Dedifferentiated amniotic fluid mesenchymal stem cell (primary cell): Measurements from ENCODE around the gene TOR1AIP2.

Source experiments
- DNase-seq: peaks from one replicate; pipeline ENCODE4 v3.0.0-alpha.2; 2016; ENCODE audit errors: extremely low spot score

TOR1AIP2 gene

DNA sequence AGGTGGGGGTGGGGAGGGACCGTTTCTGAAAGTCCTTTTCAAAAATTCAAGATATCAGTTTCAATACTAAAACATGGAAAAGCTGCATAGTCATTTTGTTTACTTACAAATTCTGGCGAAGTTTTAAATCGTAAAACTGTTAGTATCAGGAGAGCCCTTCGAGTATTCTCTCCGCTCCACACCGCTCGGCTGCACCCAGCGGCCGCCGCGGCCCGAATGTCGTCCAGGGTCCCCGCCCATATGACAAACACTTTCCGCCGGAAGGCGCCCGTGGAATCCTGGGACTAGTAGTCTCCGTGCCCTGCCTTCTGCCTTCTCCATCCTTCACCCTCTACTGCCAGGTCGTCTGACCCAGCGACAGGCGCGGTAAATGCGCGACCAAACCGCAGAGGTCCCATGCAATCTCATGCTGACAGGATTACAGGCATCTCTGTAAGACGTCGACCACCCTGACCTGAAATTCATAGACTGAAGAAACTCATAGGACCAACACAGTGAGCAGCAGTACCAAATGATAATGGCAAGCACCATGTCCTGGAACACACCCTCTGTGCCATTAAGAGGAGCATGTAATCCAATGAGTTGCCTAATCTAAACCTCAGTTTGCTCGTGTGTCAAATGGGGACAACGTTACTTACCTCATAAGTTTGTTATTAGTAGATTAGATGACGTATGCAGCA lies at the start of gene TOR1AIP2:
Gene TOR1AIP2 (minus strand): TSS at position 218 of the 680 bp plus-strand sequence. CDS start 25,138 bp downstream, outside the sequence.
- peak; percentile 74 for DNase-seq

DNA sequence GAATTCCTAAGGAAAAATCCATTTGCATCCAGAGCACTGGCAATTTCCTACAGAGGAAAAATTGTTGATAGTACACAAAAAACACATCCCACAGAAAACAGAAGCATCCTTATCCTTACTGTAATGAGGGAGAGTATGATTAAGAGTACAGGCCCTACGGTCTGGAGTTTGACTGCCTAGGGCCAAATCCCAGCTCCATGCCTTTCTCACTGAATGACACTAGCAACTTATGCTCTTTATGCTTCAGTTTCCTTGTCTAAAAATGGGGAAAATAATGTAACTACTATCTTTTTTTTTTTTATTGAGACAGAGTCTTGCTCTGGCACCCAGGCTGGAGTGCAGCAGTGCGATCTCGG lies 49.2 kb upstream of the TOR1AIP2 start:
- no peak for DNase-seq

DNA sequence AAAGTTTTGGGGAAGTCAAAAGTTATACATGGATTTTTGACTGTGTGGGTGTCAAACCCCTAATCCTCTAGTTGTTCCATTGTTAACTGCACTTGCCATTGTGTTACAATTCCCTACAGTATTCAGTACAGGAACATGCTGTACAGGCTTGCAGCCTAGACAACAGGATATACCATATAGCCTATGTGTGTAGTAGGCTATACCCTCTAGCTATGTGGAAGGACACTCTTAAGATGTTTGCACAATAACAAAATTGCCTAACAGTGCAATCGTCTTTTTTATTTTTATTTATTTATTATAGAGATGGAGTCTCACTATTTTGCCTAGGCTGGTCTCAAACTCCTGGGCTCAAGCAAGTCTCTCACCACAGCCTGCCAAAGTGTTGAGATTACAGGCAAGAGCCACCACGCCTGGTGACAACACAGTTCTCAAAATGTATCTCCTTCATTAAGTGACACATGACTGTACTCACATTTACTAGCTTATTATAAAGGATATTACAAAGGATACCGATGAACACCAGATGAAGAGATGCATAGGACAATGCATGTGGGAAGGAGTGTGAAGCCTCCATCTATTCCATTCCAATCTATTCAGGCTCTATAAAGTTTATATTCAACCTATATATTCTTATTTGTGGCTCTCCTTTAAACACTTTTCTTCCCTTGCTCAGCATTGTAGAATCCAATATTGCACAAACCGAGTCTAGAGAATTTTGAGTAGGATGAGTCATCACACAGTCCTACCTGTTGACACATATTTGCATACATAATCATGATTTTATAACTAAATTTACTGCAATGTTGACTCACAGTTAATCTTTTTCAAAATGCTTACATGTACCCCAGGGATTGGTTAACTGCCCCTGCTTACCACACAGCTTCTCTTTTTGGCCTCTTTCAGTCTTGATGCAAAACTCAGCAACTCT lies 48.6 kb upstream of the TOR1AIP2 start:
- no peak for DNase-seq

DNA sequence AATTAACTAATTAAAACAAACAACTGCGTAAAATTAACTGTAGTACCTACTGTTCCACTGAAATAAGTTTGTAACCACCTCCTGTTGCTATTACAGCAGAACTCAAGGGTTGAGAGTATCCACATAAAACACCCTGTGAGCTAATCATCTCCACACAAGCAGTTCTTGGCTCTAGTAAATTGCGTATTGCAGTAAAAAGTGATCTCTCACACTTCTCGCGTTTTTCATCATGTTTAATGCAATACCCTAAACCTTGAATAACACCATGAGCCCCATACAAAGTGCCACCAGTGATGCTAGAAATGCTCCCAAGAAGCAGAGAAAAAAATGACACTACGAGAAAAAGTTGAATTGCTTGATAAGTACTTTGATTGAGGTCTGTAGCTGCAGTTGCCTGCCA lies 47.7 kb upstream of the TOR1AIP2 start:
- no peak for DNase-seq

DNA sequence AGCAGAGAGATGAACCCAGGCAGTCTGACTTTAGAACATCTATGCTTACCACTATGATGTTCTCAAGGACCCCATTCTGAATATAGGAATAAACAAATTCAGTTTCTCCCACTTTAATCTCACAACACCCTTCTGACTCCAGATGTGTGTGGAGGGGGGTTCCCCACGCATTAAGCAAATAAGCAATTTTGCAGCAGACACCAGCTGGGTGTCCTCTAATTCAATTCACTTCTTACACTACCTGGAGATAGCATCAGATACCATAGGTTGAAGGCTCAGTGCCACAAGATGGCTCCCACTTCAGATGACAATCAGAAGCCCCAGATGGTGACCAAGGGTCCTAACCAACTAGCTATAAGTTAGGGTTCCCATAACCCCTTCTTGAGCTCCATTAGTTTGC lies 46.7 kb upstream of the TOR1AIP2 start:
- DNase-seq: no peak

DNA sequence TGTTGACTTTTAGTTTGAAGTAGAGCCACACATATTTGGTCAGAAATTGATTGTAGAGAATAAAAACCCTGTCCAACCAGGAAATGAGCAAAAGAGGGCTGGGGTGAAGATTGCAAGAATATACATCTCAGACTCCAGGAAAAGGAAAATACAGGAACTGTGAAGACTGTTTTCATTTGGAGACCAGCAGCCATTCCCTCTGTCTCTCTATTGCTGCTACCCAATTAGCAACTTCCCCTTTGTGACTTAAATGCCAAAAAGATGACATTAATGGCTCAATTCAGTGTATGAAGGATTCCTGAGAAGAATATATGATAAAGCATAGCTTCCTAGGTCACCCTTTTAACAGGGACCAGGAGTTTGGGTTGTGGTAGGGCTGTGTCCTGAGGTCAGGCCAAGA lies 45.4 kb upstream of the TOR1AIP2 start:
- DNase-seq: no peak

DNA sequence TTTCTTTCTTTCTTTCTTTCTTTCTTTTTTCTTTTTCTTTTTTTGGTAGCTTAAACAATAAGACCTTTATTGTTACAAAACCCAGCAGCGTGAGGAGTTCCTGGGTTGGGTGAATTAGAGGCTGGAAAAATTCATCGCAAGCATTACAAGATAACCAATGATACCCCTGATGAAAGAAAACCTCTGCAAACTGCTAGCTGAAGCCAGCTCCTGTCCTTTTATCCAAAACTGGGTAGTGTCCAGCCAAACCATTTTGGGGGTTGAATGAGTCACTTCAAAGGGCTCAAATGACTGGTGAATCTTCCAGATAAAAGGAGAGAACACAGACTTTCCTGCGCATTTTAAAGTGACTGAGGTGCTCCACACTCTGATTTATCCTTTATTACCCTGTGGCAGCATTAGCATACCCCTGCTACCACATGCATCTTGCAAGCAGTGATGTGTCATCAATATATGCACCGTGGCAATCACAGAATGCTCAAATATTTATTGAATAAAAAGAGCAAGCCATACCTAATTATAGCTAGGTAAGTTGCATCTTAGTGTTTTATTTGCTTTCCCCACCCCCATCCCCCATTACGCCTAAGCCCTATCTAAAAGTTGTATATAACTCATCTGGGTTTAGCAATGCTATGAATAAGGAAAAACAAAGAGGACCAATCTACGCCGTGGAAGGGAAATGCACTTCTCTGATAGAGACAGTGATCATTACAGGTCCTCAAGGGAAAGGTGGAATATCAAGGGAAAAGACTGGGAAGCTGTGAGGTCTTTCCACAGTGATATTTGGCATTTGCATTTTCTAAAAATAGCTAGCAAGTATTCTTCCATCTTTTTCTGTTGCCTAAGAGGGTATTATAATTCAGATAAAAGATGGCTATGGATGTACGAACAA lies 44.6 kb upstream of the TOR1AIP2 start:
- DNase-seq: no peak

DNA sequence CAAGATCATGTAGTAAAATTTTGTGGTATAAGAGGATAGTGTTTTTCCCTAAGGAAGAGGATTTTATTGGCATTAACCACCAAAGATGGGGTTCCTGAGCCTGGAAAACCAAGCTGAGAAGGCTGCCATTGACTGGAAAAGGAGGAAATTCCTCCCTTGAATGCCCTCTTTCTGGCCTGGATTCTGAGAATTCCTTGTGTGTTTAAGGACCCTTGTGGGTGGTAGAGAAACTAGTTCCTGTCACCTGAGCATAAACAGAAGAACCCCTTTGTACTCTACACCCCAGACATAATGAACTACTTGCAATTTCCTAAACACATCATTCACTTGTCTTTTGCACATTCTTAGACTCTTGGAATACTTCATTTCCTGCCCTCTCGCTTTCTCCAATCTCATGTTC lies 43.9 kb upstream of the TOR1AIP2 start:
- DNase-seq: no peak

DNA sequence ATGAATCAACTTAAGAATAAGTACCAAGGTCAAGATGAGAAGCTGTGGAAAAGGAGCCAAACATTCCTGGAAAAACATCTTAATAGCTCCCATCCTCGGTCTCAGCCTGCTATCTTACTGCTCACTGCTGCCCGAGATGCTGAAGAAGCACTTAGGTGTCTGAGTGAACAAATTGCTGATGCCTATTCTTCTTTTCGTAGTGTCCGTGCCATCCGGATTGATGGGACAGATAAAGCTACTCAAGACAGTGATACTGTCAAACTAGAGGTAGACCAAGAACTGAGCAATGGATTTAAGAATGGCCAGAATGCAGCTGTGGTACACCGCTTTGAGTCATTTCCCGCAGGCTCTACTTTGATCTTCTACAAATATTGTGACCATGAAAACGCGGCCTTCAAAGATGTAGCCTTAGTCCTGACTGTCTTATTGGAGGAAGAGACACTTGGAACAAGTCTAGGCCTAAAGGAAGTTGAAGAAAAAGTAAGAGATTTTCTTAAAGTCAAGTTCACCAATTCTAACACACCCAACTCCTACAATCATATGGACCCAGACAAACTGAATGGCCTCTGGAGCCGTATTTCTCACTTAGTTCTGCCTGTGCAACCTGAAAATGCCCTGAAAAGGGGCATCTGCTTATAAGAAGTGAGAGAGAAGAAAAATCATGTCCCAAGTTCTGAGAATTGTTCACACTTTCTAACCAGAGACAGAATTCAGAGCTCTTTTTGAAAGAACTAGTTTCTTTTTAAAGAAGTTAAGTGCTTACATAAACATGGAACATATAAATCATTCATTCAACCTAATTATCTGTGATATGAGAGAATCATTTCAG lies 40.2 kb upstream of the TOR1AIP2 start:
- DNase-seq: no peak

DNA sequence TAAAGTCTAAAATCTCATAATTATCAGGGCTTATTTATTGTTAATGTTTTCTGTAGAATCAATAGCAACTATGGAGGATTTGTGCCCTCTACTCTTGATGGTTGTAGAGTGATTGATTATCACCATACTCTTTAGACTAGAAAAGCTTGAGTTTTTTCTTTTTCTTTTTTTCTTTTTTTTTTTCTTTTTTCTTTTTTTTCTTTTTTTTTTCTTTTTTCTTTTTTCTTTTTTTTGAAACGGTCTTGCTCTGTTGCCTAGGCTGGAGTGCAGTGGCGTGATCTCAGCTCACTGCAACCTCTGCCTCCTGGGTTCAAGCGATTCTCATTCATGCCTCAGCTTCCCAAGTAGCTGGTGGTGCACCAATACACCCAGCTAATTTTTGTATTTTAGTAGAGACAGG lies 34.2 kb upstream of the TOR1AIP2 start:
- DNase-seq: no peak

DNA sequence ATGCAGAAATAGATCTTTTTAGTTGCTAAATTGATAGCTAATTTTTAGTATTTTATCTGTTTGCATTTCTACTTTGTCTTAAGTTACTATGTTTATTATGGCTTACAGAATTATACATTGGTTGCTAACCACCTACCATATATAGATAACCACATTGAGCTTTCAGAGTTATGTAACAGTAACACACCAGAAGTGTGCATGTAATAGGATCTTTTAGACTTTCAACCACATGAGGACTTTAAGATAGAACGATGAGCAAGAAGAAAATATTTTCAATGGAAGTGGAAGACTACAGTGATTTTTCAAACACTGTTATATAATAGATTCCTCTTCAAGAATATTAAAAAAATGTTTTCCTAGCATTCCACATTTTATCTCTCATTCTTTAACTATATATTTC lies 33.3 kb upstream of the TOR1AIP2 start:
- DNase-seq: no peak

DNA sequence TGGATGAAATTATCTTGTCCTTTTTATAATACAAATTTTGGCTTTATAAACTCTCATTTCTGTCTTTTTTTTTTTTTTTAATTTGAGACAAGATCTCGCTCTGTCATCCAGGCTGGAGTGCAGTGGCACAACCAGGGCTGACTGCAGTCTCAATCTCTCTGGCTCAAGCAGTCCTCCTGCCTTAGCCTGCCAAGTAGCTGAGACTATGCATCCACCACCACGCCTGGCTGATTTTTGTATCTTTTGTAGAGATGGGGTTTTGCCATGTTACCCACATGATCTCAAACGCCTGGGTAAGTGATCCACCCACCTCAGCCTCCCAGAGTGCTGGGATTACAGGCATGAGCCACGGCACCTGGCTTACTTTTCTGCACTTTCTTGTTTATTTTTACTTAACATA lies 12.0 kb upstream of the TOR1AIP2 start:
- no peak for DNase-seq

DNA sequence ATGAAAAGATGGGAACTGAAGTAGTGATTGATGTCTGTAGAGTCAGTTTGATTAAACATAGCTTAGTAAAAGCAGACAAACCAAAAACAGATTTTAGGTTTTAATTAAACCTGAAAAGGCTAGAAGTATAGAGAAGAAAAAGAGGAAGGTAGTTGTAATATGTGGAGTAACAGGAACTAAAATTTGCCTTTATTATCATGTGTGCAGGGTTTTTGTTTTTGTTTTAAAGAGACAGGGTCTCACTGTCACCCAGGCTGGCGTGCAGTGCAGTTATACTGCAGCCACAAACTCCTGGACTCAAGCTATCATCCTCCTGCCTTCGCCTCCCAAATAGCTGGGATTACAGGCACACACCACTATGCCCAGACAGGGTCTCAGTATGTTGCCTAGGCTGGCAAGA lies 10.5 kb upstream of the TOR1AIP2 start:
- no peak for DNase-seq

DNA sequence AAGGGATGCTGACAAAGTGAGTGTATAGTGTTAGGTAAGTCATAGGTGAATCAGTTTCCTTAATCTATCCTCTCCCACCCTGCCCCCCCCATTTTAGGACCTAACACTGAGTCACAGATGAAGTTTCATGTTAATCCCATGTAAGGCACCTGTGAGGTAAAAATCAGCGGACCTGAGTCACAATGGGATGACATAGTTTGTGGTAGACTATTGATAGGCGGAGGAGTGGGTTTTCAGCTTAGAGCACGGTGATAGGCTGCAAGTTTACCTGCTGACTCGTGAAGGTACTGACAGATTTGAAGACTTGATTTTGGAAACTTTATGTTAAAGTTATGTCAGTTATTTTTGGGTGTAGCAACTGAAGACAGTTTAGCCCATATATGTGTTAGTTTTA lies 6.1 kb upstream of the TOR1AIP2 start:
- no peak for DNase-seq

DNA sequence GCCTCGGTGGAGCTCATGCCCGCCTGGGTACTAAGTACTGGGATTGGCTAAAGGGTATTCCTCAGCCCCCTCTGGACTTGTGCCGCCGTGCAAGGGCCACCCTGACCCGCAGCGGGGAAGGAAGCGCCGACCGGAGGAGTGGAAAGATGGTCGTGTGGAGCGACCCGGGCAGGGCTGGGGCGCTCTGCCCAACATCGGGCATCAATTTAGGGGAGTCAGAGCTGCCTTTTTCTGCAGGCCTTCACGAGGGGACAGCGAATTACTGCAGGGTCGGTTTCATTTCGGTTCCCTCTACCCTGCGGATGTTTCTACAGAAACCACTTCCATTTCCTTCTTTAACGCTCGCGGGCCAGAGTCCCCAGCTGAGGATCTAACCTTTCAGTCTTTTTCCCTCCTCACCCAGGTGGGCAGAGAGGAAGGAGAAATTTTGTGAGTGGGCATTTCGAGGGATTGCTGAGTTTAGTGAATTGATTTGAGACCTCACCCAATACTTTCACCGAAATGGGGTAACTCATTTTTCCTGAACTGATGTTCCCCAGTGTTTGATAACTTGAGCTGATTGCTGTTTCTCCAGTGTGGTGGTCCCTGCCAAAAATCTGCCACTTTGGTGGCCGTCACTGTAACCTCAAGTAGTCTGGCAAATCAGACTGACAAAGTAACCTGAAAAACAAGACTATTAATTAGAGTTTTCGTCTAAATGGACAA lies 5.6 kb upstream of the TOR1AIP2 start:
- no peak for DNase-seq

DNA sequence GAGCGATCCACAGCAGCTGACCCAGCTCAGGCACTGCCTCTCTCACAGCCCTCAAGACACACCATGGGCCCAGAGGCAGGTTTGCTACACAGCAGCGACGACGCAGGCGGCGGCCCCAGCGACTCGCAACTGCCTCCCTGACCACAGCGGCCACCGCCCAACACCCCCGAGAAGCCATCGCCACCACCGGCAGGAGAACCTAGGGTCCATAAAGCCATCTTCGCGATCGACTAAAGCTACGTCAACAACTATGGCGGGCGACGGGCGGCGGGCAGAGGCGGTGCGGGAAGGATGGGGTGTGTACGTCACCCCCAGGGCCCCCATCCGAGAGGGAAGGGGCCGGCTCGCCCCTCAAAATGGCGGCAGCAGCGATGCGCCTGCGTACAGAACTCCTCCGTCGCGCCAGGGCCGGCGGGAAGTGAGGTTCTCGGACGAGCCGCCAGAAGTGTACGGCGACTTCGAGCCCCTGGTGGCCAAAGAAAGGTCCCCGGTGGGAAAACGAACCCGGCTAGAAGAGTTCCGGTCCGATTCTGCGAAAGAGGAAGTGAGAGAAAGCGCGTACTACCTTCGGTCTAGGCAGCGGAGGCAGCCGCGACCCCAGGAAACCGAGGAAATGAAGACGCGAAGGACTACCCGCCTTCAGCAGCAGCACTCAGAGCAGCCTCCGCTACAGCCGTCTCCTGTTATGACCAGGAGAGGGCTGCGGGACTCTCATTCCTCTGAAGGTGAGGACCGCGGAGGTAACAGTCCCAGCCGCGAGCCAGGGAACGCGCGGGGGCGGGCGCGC lies 4.8 kb upstream of the TOR1AIP2 start, which contains the start of gene TOR1AIP1:
Gene TOR1AIP1 (plus strand): TSS at position 33 of the 787 bp plus-strand sequence. CDS start 218 bp downstream, at position 251.
- peak; percentile 97 for DNase-seq

DNA sequence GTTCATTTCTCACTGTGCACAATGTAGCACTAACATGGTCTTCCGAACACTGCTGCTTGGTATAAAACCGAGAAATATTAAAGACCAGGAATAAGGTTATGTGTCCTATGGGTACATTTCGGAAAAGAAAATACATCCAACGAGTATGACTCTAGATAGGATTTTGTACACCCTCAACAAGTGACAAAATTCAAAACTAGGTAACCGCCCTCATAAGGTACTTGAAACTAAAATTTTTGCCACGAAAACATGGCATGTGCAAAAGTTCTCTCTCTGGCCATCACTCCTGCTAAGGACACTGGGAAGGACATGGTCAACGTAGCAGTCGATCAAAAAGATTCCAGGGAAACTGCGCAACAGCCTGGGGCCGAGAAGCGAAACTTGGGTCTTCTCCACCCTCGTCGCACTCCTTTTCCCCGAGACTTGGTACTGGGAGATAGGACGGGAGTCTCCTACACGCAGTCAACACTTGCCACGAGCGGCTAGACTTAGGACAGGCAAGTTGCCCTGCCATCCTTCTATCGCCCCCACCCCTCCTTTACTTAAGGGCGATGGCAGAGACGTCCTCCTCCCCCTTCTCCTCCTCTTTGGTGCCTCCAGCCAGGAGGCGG lies 4.1 kb upstream of the TOR1AIP2 start:
- peak; percentile 82 for DNase-seq

DNA sequence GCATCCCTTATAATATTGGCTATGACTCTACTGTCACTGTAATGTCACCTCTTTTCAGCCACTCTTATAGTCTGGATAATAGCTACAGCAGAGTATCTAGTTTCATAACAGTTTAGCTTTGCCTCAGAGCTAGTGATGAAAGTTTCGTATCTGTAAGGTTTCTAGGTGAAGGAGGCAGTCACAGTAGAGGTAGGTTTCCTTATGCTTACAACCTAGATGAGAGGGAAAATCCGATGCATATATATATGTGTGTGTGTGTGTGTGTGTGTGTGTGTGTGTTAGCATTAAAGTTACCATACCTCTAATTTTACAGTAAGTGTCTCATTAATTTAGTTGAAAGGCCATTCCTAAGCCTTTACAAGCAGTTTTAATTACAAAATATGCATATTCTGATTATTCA lies 2.2 kb upstream of the TOR1AIP2 start:
- DNase-seq: no peak

DNA sequence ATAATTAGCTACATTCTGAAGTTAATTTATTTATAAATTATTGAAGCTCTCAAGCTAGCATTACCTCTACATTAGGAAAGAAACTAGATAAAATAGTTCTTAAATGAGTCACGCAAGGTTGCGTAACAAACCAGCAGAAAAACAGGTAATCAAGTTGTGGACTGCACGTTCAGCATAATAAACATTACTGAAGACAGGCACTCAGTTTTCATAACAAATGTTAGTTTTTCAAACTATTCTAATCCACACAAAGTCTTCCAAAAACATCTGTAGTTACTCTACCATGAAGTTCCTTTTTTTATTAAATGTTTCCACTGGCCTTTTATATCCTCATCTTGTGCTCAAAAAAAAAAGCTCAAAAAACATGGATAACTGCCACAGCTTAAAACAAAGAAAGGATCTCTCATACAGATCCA lies 1.3 kb downstream of the TOR1AIP2 start:
- DNase-seq: no peak
